IPS-20b (cell line): Measurements from ENCODE around the gene TRAPPC11.

ENCODE experiments used
- H3K27ac ChIP-seq: one replicate; pipeline ENCODE4 v1.5.1; 2013; ENCODE audit warnings: low read length
- H3K27me3 ChIP-seq: 2 replicates; pipeline ENCODE4 v1.6.1; 2013; ENCODE audit warnings: mild to moderate bottlenecking, low read length, inconsistent platforms; ENCODE audit not compliant: insufficient read depth
- H3K36me3 ChIP-seq: 2 replicates; pipeline ENCODE4 v1.6.1; 2013; ENCODE audit warnings: low read depth, mild to moderate bottlenecking, inconsistent platforms, low read length, moderate library complexity; ENCODE audit not compliant: insufficient read depth
- H3K4me1 ChIP-seq: 2 replicates; pipeline ENCODE4 v1.6.1; 2013; ENCODE audit warnings: mild to moderate bottlenecking, control low read depth, inconsistent platforms, low read length, moderate library complexity; ENCODE audit not compliant: insufficient read depth
- H3K4me3 ChIP-seq: 2 replicates; pipeline ENCODE4 v1.5.1; 2013; ENCODE audit warnings: mild to moderate bottlenecking, low read length, inconsistent platforms
- H3K9ac ChIP-seq: 2 replicates; pipeline ENCODE4 v1.6.1; 2013; ENCODE audit warnings: low read depth, mild to moderate bottlenecking, inconsistent platforms, low read length, moderate library complexity
- H3K9me3 ChIP-seq: 2 replicates; pipeline ENCODE4 v1.6.1; 2013; ENCODE audit warnings: mild to moderate bottlenecking, low read depth, low read length, inconsistent platforms; ENCODE audit not compliant: insufficient read depth

Gene TRAPPC11

DNA sequence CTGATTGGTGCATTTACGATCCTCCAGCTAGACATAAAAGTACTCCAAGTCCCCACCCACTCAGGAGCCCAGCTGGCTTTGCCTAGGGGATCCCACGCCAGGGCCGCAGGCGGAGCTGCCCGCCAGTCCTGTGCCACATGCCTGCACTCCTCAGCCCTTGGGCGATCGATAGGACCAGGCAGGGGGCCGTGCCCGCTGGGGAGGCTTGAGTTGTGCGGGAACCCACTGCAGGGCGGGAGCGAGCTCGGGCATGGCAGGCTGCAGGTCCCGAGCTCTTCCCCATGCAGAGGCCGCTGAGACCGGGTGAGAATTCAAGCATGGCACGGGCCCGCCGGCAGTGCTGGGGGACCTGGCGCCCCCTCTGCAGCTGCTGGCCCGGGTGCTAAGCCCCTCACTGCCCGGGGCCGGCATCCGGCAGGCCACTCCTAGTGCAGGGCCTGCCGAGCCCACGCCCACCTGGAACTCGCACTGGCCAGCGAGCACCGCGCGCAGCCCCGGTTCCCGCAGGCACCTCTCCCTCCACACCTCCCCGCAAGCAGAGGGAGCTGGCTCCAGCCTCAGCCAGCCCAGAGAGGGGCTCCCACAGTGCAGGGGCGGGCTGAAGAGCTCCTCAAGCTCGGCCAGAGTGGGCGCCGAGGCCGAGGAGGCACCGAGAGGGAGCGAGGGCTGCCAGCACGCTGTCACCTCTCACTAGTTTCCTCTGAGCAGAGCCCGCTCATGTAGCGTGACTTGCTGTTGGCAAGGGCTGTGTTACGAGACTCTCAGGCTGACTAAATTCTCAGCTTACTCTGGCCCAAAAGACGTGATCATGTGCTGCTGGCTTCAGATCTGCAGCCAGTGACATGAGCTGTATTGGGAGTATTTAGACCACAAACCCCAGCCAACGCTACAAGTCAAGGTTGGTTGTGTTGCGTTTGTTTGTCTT is 87.5 kb downstream of the TRAPPC11 start:
- Histone ChIP-seq H3K36me3 (no peaks in the 10 kb centered on the region), H3K27me3 (no peaks in the 10 kb centered on the region), H3K27ac (no peak overlapping the region), H3K4me1 (peaks cover 4% of the 10 kb centered on the region; the same call in 1 of the 2 replicates), H3K4me3 (no peak overlapping the region), H3K9me3 (0 out of 2 replicates have a peak, but pooled peaks cover 5% of the 10 kb centered on the region), H3K9ac (no peak overlapping the region)

DNA sequence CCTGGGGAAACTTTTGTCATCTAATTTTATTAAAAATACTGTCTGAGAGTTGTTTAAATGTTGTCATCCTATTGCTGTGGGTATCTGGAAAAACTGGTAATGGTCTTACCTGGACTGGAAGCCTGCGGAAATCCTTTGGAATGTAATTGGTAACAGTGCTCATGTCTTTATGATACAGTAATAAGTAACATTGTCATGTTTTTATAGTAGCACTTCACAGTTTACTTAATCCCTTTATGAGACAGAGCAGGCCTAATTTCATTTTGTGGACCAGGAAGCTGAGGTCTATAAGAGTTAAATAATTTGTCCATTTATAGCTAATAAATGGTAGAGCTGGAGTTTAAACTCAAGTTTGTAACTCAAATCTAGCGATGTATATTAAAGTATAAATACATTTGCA is 88.3 kb downstream of the TRAPPC11 start:
- Histone ChIP-seq H3K4me3 (no peak overlapping the region), H3K27me3 (no peaks in the 10 kb centered on the region), H3K36me3 (no peaks in the 10 kb centered on the region), H3K27ac (no peak overlapping the region), H3K9ac (no peak overlapping the region), H3K4me1 (peaks cover 4% of the 10 kb centered on the region; the same call in 1 of the 2 replicates), H3K9me3 (0 out of 2 replicates have a peak, but pooled peaks cover 5% of the 10 kb centered on the region)

DNA sequence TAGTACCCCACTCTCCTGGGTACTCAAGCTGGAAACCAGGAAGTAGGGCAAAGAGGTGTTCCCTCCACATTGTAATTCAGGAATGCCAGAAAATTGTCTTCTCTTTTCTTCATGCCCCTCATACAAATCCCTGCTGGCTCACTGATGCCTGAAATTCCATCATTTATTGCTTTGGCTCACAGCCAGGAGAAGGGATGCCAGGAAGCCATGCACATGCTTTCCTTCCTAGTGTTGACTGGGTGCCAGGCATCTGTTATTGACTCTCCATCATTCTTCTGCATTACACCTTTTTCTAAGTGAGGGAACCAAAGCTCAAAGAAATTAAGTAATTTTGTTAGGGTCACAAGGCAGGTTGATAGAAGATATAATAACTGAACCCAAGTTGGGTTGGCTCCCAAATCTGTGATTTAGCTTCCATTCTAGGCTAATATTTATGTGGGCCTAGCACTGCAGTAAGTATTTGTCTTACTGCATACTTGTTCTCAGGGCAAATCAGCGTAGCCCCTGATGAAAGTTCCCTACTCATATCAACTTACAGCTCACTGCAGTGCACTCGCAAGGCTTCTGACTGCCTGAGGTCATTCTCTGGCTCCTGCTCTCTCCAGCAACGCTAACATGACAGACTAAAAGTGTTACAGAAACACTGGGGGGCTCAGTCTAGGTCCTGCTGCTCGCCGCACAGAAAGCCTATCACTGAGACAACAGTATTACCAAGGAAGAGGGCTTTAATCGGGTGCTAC is 89.0 kb downstream of the TRAPPC11 start:
- Histone ChIP-seq H3K27me3 (no peaks in the 10 kb centered on the region), H3K9ac (no peak overlapping the region), H3K27ac (no peak overlapping the region), H3K4me3 (no peak overlapping the region), H3K9me3 (0 out of 2 replicates have a peak, but pooled peaks cover 5% of the 10 kb centered on the region), H3K36me3 (no peaks in the 10 kb centered on the region), H3K4me1 (peaks cover 4% of the 10 kb centered on the region; the same call in 1 of the 2 replicates)

DNA sequence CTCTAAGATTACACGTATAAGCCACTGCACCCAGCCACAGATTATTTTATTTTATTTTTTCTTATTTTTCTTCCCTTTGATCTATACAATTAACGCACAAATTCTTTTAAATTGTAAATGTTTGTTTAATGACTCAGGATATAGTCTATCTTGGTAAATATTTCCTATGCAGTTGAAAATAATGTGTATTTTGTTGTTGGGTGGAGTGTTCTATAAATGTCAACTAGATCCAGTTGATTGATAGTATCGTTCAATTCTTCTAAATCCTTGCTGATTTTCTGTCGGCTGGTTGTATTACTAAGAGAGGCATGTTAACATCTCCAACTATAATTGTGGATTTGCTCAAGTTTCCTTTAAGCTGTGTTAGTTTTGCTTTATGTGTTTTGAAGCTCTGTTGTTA is 92.0 kb downstream of the TRAPPC11 start:
- Histone ChIP-seq H3K27me3 (no peaks in the 10 kb centered on the region), H3K9ac (no peak overlapping the region), H3K27ac (no peak overlapping the region), H3K9me3 (0 out of 2 replicates have a peak, but pooled peaks cover 5% of the 10 kb centered on the region), H3K4me3 (no peak overlapping the region), H3K36me3 (no peaks in the 10 kb centered on the region), H3K4me1 (peaks cover 4% of the 10 kb centered on the region; the same call in 1 of the 2 replicates)

DNA sequence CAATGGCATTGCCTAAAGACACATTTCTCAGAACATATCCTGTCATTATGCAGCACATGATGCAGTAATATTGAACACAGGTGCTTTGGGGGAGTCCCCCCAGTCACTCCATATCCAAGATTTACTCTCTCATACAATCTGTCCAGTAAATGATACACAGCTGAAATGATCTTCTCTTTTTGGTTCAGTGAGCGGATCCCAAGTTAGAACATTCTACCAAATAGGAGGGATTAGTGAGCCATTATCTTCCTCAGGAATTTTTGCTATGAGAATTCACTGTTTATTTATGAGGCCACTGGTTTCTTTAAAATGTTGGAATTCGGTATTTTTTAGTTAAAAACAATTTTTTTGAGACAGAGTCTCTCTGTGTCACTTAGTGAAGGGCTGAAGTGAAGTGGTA is 96.5 kb downstream of the TRAPPC11 start:
- Histone ChIP-seq H3K27ac (no peak overlapping the region), H3K4me3 (no peak overlapping the region), H3K9ac (no peak overlapping the region), H3K27me3 (no peaks in the 10 kb centered on the region), H3K36me3 (no peaks in the 10 kb centered on the region), H3K4me1 (no peaks in the 10 kb centered on the region), H3K9me3 (no peaks in the 10 kb centered on the region)

DNA sequence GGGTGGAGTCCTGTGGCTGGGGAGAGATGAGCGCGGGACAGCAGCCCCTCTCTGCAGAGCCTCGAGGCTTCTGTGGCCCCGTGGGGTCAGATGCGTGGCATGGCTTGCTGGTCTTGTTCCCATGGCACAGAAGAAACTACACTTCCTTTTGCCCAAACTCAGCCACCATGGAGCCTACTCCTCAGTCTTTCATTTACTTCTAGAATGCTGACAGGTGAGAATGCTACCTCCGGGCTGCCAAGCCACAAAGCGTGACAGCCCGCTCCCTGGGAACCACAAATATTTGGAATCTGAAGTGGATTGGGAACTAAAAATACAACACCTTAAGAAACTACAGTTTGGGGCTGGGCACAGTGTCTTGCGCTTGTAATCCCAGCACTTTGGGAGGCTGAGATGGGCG is 98.0 kb downstream of the TRAPPC11 start:
- no peaks in the 10 kb centered on the region for H3K27me3 ChIP-seq
- H3K36me3 ChIP-seq, result no peaks in the 10 kb centered on the region
- no peak overlapping the region for H3K4me3 ChIP-seq
- no peak overlapping the region for H3K27ac ChIP-seq
- no peaks in the 10 kb centered on the region for H3K4me1 ChIP-seq
- H3K9me3 ChIP-seq, result no peaks in the 10 kb centered on the region
- H3K9ac ChIP-seq, result no peak overlapping the region

DNA sequence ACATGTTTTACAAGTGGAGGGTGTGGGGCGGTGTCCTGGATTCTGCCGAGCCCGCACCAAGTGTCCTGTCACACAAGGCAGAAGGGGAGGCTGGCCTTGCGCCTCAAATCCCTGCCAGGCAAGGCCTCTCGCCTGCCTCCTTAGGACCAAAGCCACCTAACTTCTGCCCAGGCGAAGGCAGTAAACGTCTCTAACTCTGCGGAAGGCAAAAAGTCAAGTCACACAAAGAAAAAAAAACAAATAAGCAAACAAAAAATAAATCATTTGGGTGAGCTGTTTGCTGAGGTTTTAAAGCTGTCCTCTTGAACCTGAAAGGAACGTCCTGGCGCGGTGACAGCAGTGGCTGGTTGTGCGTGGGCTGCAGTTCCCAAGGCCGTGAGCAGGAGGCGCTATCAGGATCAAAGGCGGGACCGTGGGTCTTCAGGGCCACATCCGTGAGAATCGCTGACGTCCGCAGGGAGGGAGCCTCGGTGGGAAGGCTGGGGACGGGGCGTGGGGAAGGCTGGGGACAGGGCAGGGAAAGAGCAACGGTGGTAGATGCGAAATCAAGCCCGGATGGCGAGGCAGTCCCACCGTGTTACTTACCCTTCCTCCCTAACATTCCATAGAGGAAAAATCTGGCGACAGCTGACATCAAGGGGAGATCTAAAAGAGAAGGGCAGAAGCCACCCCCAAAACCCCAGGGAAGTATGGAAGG is 99.1 kb downstream of the TRAPPC11 start:
- no peaks in the 10 kb centered on the region for H3K27me3 ChIP-seq
- H3K36me3 ChIP-seq, result no peaks in the 10 kb centered on the region
- no peak overlapping the region; the same call in 1 of the 2 replicates for H3K9ac ChIP-seq
- no peaks in the 10 kb centered on the region for H3K9me3 ChIP-seq
- no peak overlapping the region for H3K27ac ChIP-seq
- no peaks in the 10 kb centered on the region for H3K4me1 ChIP-seq
- peak overlapping the region; percentile 46; the same call in 1 of the 2 replicates for H3K4me3 ChIP-seq

DNA sequence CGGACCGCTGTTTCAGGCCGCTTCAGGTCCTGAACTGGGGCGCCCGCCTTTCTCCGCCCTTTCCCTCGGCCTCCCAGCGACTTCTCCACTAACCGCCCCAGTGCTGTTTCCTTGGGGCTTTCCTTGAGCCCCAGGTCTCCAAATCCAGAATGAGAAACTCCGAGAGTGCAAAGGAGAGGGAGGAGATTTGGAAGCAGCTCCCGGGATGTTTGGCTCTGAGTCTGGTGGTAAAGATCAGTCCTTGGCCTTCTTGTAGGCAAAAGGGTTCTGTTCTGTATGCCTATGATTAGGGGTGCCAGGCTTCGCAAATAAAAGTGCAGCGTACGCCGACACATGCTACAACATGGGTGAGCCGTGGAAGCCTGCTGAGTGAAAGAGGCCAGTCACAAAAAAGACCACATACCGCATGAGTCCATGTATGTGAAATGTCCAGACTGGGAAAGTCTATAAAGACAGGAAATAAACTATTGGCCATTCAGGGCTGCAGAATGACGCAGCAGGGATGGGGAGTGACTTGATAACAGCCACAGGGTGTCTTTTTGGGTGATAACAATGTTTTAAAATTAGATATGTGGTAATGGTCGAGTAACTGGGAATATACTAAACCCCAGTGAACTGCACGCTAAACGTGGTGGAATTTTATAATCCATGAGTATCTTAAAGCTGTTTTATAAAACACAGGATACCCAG is 99.8 kb downstream of the TRAPPC11 start:
- H3K27me3 ChIP-seq, result no peaks in the 10 kb centered on the region
- H3K4me3 ChIP-seq, result peak overlapping the region; percentile 46; the same call in 1 of the 2 replicates
- H3K9ac ChIP-seq, result no peak overlapping the region; the same call in 1 of the 2 replicates
- H3K36me3 ChIP-seq, result no peaks in the 10 kb centered on the region
- no peaks in the 10 kb centered on the region for H3K9me3 ChIP-seq
- H3K4me1 ChIP-seq, result no peaks in the 10 kb centered on the region
- H3K27ac ChIP-seq, result no peak overlapping the region

DNA sequence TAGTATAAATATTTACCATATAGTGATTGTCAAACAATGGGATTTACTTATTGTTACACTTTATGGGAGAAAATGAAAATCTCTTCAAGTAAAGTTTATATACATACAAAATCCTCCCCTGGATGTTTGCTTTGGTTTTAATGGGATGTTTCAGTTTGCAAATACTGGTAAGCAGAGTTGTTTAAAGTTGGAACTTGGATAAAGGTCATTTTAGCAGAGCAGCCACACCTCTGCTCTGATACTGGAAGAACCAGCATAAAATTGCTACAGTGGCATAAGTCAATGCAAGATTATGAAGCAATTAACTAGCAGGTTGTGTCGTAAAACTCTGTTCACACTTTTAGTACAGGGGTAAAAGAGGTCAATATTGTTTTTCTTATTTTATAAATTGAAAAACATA is 101.2 kb downstream of the TRAPPC11 start:
- Histone ChIP-seq H3K9ac (no peak overlapping the region), H3K4me1 (no peaks in the 10 kb centered on the region), H3K9me3 (no peaks in the 10 kb centered on the region), H3K4me3 (no peak overlapping the region), H3K36me3 (no peaks in the 10 kb centered on the region), H3K27me3 (no peaks in the 10 kb centered on the region), H3K27ac (no peak overlapping the region)
